ENCODE results near the gene CABP1.

Gene CABP1

GRCh38 chr12:120646044-120646443 lies 5.6 kb downstream of the CABP1 start:
- TF ChIP-seq EZH2phosphoT487 (IDR thresholded peaks at IDR 0.05; ENCODE audit: borderline replicate concordance) (no peak), CTCF (conservative IDR thresholded peaks at IDR 0.05; ENCODE audit: low read length) (no peak)
- no peaks in the 10 kb centered on the region for H3F3A ChIP-seq (ENCODE audit: low read depth)
- no peak overlapping the region for H3K4me2 ChIP-seq (ENCODE audit: low read depth, low read length, poor library complexity, severe bottlenecking)
- peaks cover 16% of the 10 kb centered on the region for H3K27me3 ChIP-seq (ENCODE audit: insufficient read depth, low read length, poor library complexity, severe bottlenecking)
- H3K4me3 ChIP-seq (ENCODE audit: low read length, poor library complexity, severe bottlenecking) = no peak overlapping the region
- no peaks in the 10 kb centered on the region for H3K79me2 ChIP-seq (ENCODE audit: insufficient read depth, low read length)
- no peaks in the 10 kb centered on the region for H4K20me1 ChIP-seq (ENCODE audit: insufficient read depth, low read length, poor library complexity, severe bottlenecking)
- no peak overlapping the region for H3K9ac ChIP-seq (ENCODE audit: low read depth, low read length, poor library complexity, severe bottlenecking)
- no peaks in the 10 kb centered on the region for H3K9me3 ChIP-seq (ENCODE audit: insufficient read depth, low read depth, low read length)
- no peaks in the 10 kb centered on the region for H3K36me3 ChIP-seq (ENCODE audit: insufficient read depth, low read length)
- no peak overlapping the region for H2AFZ ChIP-seq (ENCODE audit: low read length)
- no peaks in the 10 kb centered on the region for H3K9me2 ChIP-seq (replicated peaks; ENCODE audit: low read depth, low read length)
- peaks cover 9% of the 10 kb centered on the region for H3K4me1 ChIP-seq (ENCODE audit: insufficient read depth, low read length, poor library complexity, severe bottlenecking)

- Histone ChIP-seq H3K9ac (ENCODE audit: low read depth, low read length, poor library complexity, severe bottlenecking) (no peak overlapping the region), H3K4me1 (ENCODE audit: insufficient read depth, low read length, poor library complexity, severe bottlenecking) (peaks cover 4% of the 10 kb centered on the region), H4K20me1 (ENCODE audit: insufficient read depth, low read length, poor library complexity, severe bottlenecking) (no peaks in the 10 kb centered on the region), H3F3A (ENCODE audit: low read depth) (no peaks in the 10 kb centered on the region), H3K4me2 (ENCODE audit: low read depth, low read length, poor library complexity, severe bottlenecking) (no peak overlapping the region), H3K4me3 (ENCODE audit: low read length, poor library complexity, severe bottlenecking) (no peak overlapping the region), H3K79me2 (ENCODE audit: insufficient read depth, low read length) (no peaks in the 10 kb centered on the region), H2AFZ (ENCODE audit: low read length) (no peak overlapping the region), H3K9me3 (ENCODE audit: insufficient read depth, low read depth, low read length) (no peaks in the 10 kb centered on the region), H3K36me3 (ENCODE audit: insufficient read depth, low read length) (no peaks in the 10 kb centered on the region), H3K27me3 (ENCODE audit: insufficient read depth, low read length, poor library complexity, severe bottlenecking) (peaks cover 3% of the 10 kb centered on the region), H3K9me2 (replicated peaks; ENCODE audit: low read depth, low read length) (no peaks in the 10 kb centered on the region)
- TF ChIP-seq CTCF (conservative IDR thresholded peaks at IDR 0.05; ENCODE audit: low read length) = no peak
- no peak for TF ChIP-seq EZH2phosphoT487 (IDR thresholded peaks at IDR 0.05; ENCODE audit: borderline replicate concordance)
Observed at GRCh38 chr12:120647375-120647755, 6.9 kb downstream of the CABP1 start.

GRCh38 chr12:120649442-120650232 lies 9.2 kb downstream of the CABP1 start:
- TF ChIP-seq CTCF (conservative IDR thresholded peaks at IDR 0.05; ENCODE audit: low read length) (peak; percentile 17; the same call in 1 of the 2 replicates), EZH2phosphoT487 (IDR thresholded peaks at IDR 0.05; ENCODE audit: borderline replicate concordance) (no peak)
- Histone ChIP-seq H3K4me1 (ENCODE audit: insufficient read depth, low read length, poor library complexity, severe bottlenecking) (peaks cover 4% of the 10 kb centered on the region), H2AFZ (ENCODE audit: low read length) (peak overlapping the region; percentile 89), H3F3A (ENCODE audit: low read depth) (no peaks in the 10 kb centered on the region), H3K36me3 (ENCODE audit: insufficient read depth, low read length) (no peaks in the 10 kb centered on the region), H3K4me2 (ENCODE audit: low read depth, low read length, poor library complexity, severe bottlenecking) (peak overlapping the region; percentile 68), H3K9ac (ENCODE audit: low read depth, low read length, poor library complexity, severe bottlenecking) (no peak overlapping the region), H3K9me2 (replicated peaks; ENCODE audit: low read depth, low read length) (no peaks in the 10 kb centered on the region), H4K20me1 (ENCODE audit: insufficient read depth, low read length, poor library complexity, severe bottlenecking) (no peaks in the 10 kb centered on the region), H3K4me3 (ENCODE audit: low read length, poor library complexity, severe bottlenecking) (peak overlapping the region; percentile 68), H3K79me2 (ENCODE audit: insufficient read depth, low read length) (no peaks in the 10 kb centered on the region), H3K9me3 (ENCODE audit: insufficient read depth, low read depth, low read length) (no peaks in the 10 kb centered on the region), H3K27me3 (ENCODE audit: insufficient read depth, low read length, poor library complexity, severe bottlenecking) (no peaks in the 10 kb centered on the region)
